ENCODE data around the gene TTC7B. TPM values are rescaled to one million over a fixed set of nuclear protein-coding genes. Genes with fewer than 3 reads are reported as not detected.

Gene TTC7B
- total and polyA plus RNA-seq, 7 donors = 5.5 to 70.9 (median 46.8) TPM

GRCh38 chr14:90553298-90553920 lies 262.8 kb downstream of the TTC7B start:
- Histone ChIP-seq H3K4me3 (no peak overlapping the region), H3K27ac (peak overlapping the region; percentile 73 to 89 (median 84)), H3K4me1 (peaks cover 0 to 86% (median 76%) of the 10 kb centered on the region in 4 donors), H3K27me3 (no peaks in the 10 kb centered on the region), H3K9me3 (no peaks in the 10 kb centered on the region), H3K36me3 (no peaks in the 10 kb centered on the region)
- DNase-seq = no peak
- intact Hi-C loops (cut with DNase I) = loop anchor here (5.0 kb wide), 2 partner anchors 74 to 124 kb away; no protein-coding TSS in a partner anchor
- TF ChIP-seq CTCF (IDR thresholded peaks at IDR 0.05) = no peak
- TF ChIP-seq POLR2AphosphoS5 (IDR thresholded peaks at IDR 0.05) = no peak
- no peak for TF ChIP-seq EP300 (IDR thresholded peaks at IDR 0.05)
- no peak for TF ChIP-seq POLR2A (IDR thresholded peaks at IDR 0.05)
- 88 to 90% methylated on average over 14 of the region's 14 CpGs for WGBS, 2 donors

- Histone ChIP-seq H3K9me3 (no peaks in the 10 kb centered on the region), H3K4me3 (no peak overlapping the region), H3K27ac (peak overlapping the region; percentile 73 to 89 (median 84)), H3K36me3 (no peaks in the 10 kb centered on the region), H3K4me1 (peaks cover 0 to 92% (median 76%) of the 10 kb centered on the region in 4 donors), H3K27me3 (no peaks in the 10 kb centered on the region)
- no peak for DNase-seq
- 91 to 93% methylated on average over 17 of the region's 17 CpGs for WGBS, 2 donors
- TF ChIP-seq EP300 (IDR thresholded peaks at IDR 0.05) = no peak
- no peak for TF ChIP-seq POLR2AphosphoS5 (IDR thresholded peaks at IDR 0.05)
- TF ChIP-seq CTCF (IDR thresholded peaks at IDR 0.05) = no peak
- TF ChIP-seq POLR2A (IDR thresholded peaks at IDR 0.05) = no peak
- intact Hi-C loops (cut with DNase I) = loop anchor here (5.0 kb wide), 2 partner anchors 75 to 125 kb away; no protein-coding TSS in a partner anchor
Measured at GRCh38 chr14:90552465-90553297, 263.5 kb downstream of the TTC7B start.

GRCh38 chr14:90551733-90552464 lies 264.3 kb downstream of the TTC7B start:
- Histone ChIP-seq H3K9me3 (no peaks in the 10 kb centered on the region), H3K4me3 (no peak overlapping the region), H3K27me3 (no peaks in the 10 kb centered on the region), H3K36me3 (no peaks in the 10 kb centered on the region), H3K27ac (peak overlapping the region; percentile 73 to 89 (median 84)), H3K4me1 (peaks cover 0 to 94% (median 79%) of the 10 kb centered on the region in 4 donors)
- intact Hi-C loops (cut with DNase I) = loop anchor here (2.0 to 5.0 kb wide), 3 partner anchors 75 to 145 kb away; no protein-coding TSS in a partner anchor
- WGBS, 2 donors = 75 to 84% methylated on average over 11 of the region's 11 CpGs
- peak; percentile 86 for DNase-seq
- peak; percentile 40 to 90 (median 74) for TF ChIP-seq POLR2AphosphoS5 (IDR thresholded peaks at IDR 0.05)
- TF ChIP-seq CTCF (IDR thresholded peaks at IDR 0.05) = no peak
- peak in 1 of 4 donors; percentile 59 for TF ChIP-seq EP300 (IDR thresholded peaks at IDR 0.05)
- TF ChIP-seq POLR2A (IDR thresholded peaks at IDR 0.05) = no peak

GRCh38 chr14:90551070-90551704 lies 265.0 kb downstream of the TTC7B start:
- intact Hi-C loops (cut with DNase I) = loop anchor here (2.0 to 5.0 kb wide), 3 partner anchors 76 to 146 kb away; no protein-coding TSS in a partner anchor
- Histone ChIP-seq H3K4me3 (no peak overlapping the region), H3K27ac (peak overlapping the region; percentile 73 to 89 (median 84)), H3K36me3 (no peaks in the 10 kb centered on the region), H3K4me1 (peaks cover 0 to 94% (median 79%) of the 10 kb centered on the region in 4 donors), H3K27me3 (no peaks in the 10 kb centered on the region), H3K9me3 (no peaks in the 10 kb centered on the region)
- TF ChIP-seq POLR2AphosphoS5 (IDR thresholded peaks at IDR 0.05) (peak in 1 of 4 donors; percentile 56), EP300 (IDR thresholded peaks at IDR 0.05) (no peak)
- DNase-seq = no peak
- 88 to 90% methylated on average over 6 of the region's 6 CpGs for WGBS, 2 donors
